ENCODE results near the gene PLCB1. TPM values are rescaled to one million over a fixed set of nuclear protein-coding genes. Genes with fewer than 3 reads are reported as not detected.

Gene PLCB1
- total RNA-seq, 2 experiments from 2014 or later: 0.63 to 1.5 TPM

- peaks cover 5% of the 10 kb centered on the region for H3K27me3 Mint-ChIP-seq (ENCODE audit: low read depth)
- H3K9me3 Mint-ChIP-seq (ENCODE audit: insufficient read depth): no peaks in the 10 kb centered on the region
- H3K27ac Mint-ChIP-seq: no peak overlapping the region
- POLR2A ChIA-PET: no interaction called here
- H3K36me3 Mint-ChIP-seq (ENCODE audit: low read depth): no peaks in the 10 kb centered on the region
- no peak for ATAC-seq
- CTCF ChIA-PET: no interaction called here
- no peak for DNase-seq
- H3K4me3 Mint-ChIP-seq: no peak overlapping the region
- H3K4me1 Mint-ChIP-seq (ENCODE audit: low read depth): no peaks in the 10 kb centered on the region
These were observed 14.4 kb upstream of the PLCB1 start for GRCh38 chr20:8117636-8118035.

- H3K27me3 Mint-ChIP-seq (ENCODE audit: low read depth): peaks cover 5% of the 10 kb centered on the region
- no peak for DNase-seq
- no peaks in the 10 kb centered on the region for H3K9me3 Mint-ChIP-seq (ENCODE audit: insufficient read depth)
- no peak overlapping the region for H3K4me3 Mint-ChIP-seq
- H3K4me1 Mint-ChIP-seq (ENCODE audit: low read depth): no peaks in the 10 kb centered on the region
- CTCF ChIA-PET: no interaction called here
- no peaks in the 10 kb centered on the region for H3K36me3 Mint-ChIP-seq (ENCODE audit: low read depth)
- no peak for ATAC-seq
- H3K27ac Mint-ChIP-seq: no peak overlapping the region
- POLR2A ChIA-PET: no interaction called here
These were observed 14.0 kb upstream of the PLCB1 start for GRCh38 chr20:8118039-8118438.

- Mint-ChIP-seq H3K4me1 (ENCODE audit: low read depth) (no peaks in the 10 kb centered on the region), H3K27ac (no peak overlapping the region), H3K9me3 (ENCODE audit: insufficient read depth) (no peaks in the 10 kb centered on the region), H3K36me3 (ENCODE audit: low read depth) (no peaks in the 10 kb centered on the region), H3K4me3 (no peak overlapping the region), H3K27me3 (ENCODE audit: low read depth) (peaks cover 5% of the 10 kb centered on the region)
- ChIA-PET POLR2A (no interaction called here), CTCF (no interaction called here)
- DNase-seq (no peak), ATAC-seq (no peak)
These were observed 13.3 kb upstream of the PLCB1 start for GRCh38 chr20:8118760-8119159.

- Mint-ChIP-seq H3K27ac (no peak overlapping the region), H3K4me3 (no peak overlapping the region), H3K9me3 (ENCODE audit: insufficient read depth) (no peaks in the 10 kb centered on the region), H3K4me1 (ENCODE audit: low read depth) (no peaks in the 10 kb centered on the region), H3K36me3 (ENCODE audit: low read depth) (no peaks in the 10 kb centered on the region), H3K27me3 (ENCODE audit: low read depth) (peaks cover 10% of the 10 kb centered on the region)
- CTCF ChIA-PET: interaction anchor here (0.6 kb wide), 1 partner anchor 77 kb away, joined by 3 read pairs; no protein-coding TSS in a partner anchor
- no peak for ATAC-seq
- POLR2A ChIA-PET: no interaction called here
- no peak for DNase-seq
These were observed 10.4 kb upstream of the PLCB1 start for GRCh38 chr20:8121666-8122065.

GRCh38 chr20:8124639-8125038 lies 7.4 kb upstream of the PLCB1 start:
- H3K27ac Mint-ChIP-seq: no peak overlapping the region
- CTCF ChIA-PET: interaction anchor here (4.2 kb wide), 1 partner anchor 598 kb away, joined by 21 read pairs; no protein-coding TSS in a partner anchor
- ATAC-seq: no peak
- peaks cover 17% of the 10 kb centered on the region for H3K27me3 Mint-ChIP-seq (ENCODE audit: low read depth)
- no peaks in the 10 kb centered on the region for H3K9me3 Mint-ChIP-seq (ENCODE audit: insufficient read depth)
- no peak overlapping the region for H3K4me3 Mint-ChIP-seq
- H3K4me1 Mint-ChIP-seq (ENCODE audit: low read depth): peaks cover 4% of the 10 kb centered on the region
- POLR2A ChIA-PET: no interaction called here
- DNase-seq: no peak
- H3K36me3 Mint-ChIP-seq (ENCODE audit: low read depth): no peaks in the 10 kb centered on the region

- ChIA-PET CTCF (interaction anchor here (0.8 to 4.2 kb wide), 3 partner anchors 189 to 596 kb away, joined by 3 to 21 read pairs (median 3); no protein-coding TSS in a partner anchor), POLR2A (no interaction called here)
- Mint-ChIP-seq H3K9me3 (ENCODE audit: insufficient read depth) (no peaks in the 10 kb centered on the region), H3K27ac (no peak overlapping the region), H3K4me3 (no peak overlapping the region), H3K36me3 (ENCODE audit: low read depth) (no peaks in the 10 kb centered on the region), H3K27me3 (ENCODE audit: low read depth) (peaks cover 22% of the 10 kb centered on the region), H3K4me1 (ENCODE audit: low read depth) (peaks cover 4% of the 10 kb centered on the region)
- no peak for DNase-seq
- ATAC-seq: no peak
These were observed 5.9 kb upstream of the PLCB1 start for GRCh38 chr20:8126181-8126580.

GRCh38 chr20:8126841-8127378 lies 5.2 kb upstream of the PLCB1 start:
- H3K4me1 Mint-ChIP-seq (ENCODE audit: low read depth): peaks cover 10% of the 10 kb centered on the region
- no peaks in the 10 kb centered on the region for H3K9me3 Mint-ChIP-seq (ENCODE audit: insufficient read depth)
- no peak overlapping the region for H3K27ac Mint-ChIP-seq
- ATAC-seq: no peak
- no peak overlapping the region for H3K4me3 Mint-ChIP-seq
- no peak for DNase-seq
- H3K27me3 Mint-ChIP-seq (ENCODE audit: low read depth): peaks cover 25% of the 10 kb centered on the region
- POLR2A ChIA-PET: no interaction called here
- H3K36me3 Mint-ChIP-seq (ENCODE audit: low read depth): no peaks in the 10 kb centered on the region
- CTCF ChIA-PET: interaction anchor here (0.7 to 4.2 kb wide), 6 partner anchors 81 to 595 kb away, joined by 3 to 21 read pairs (median 3); no protein-coding TSS in a partner anchor

- Mint-ChIP-seq H3K4me3 (no peak overlapping the region), H3K27me3 (ENCODE audit: low read depth) (peaks cover 25% of the 10 kb centered on the region), H3K27ac (no peak overlapping the region), H3K36me3 (ENCODE audit: low read depth) (no peaks in the 10 kb centered on the region), H3K9me3 (ENCODE audit: insufficient read depth) (no peaks in the 10 kb centered on the region), H3K4me1 (ENCODE audit: low read depth) (peaks cover 11% of the 10 kb centered on the region)
- POLR2A ChIA-PET: interaction anchor here (0.6 kb wide), 1 partner anchor 98 kb away, joined by 4 read pairs; no protein-coding TSS in a partner anchor
- CTCF ChIA-PET: interaction anchor here (0.7 to 4.2 kb wide), 6 partner anchors 82 to 595 kb away, joined by 3 to 21 read pairs (median 4); no protein-coding TSS in a partner anchor
- no peak for DNase-seq
- no peak for ATAC-seq
These were observed 4.4 kb upstream of the PLCB1 start for GRCh38 chr20:8127553-8128255.

- ChIA-PET CTCF (interaction anchor here (1.3 to 4.2 kb wide), 4 partner anchors 178 to 594 kb away, joined by 4 to 34 read pairs (median 14); no protein-coding TSS in a partner anchor), POLR2A (interaction anchor here (0.6 kb wide), 1 partner anchor 97 kb away, joined by 4 read pairs; no protein-coding TSS in a partner anchor)
- Mint-ChIP-seq H3K9me3 (ENCODE audit: insufficient read depth) (no peaks in the 10 kb centered on the region), H3K27ac (no peak overlapping the region), H3K4me1 (ENCODE audit: low read depth) (peaks cover 17% of the 10 kb centered on the region), H3K4me3 (no peak overlapping the region), H3K36me3 (ENCODE audit: low read depth) (no peaks in the 10 kb centered on the region), H3K27me3 (ENCODE audit: low read depth) (peaks cover 30% of the 10 kb centered on the region)
- DNase-seq: no peak
- ATAC-seq: no peak
These were observed 3.6 kb upstream of the PLCB1 start for GRCh38 chr20:8128291-8129060.

GRCh38 chr20:8129211-8129976 lies 2.7 kb upstream of the PLCB1 start:
- DNase-seq: no peak
- ChIA-PET POLR2A (no interaction called here), CTCF (interaction anchor here (1.4 to 3.5 kb wide), 2 partner anchors 260 to 592 kb away, joined by 7 to 34 read pairs; no protein-coding TSS in a partner anchor)
- Mint-ChIP-seq H3K4me1 (ENCODE audit: low read depth) (peaks cover 17% of the 10 kb centered on the region), H3K36me3 (ENCODE audit: low read depth) (no peaks in the 10 kb centered on the region), H3K4me3 (no peak overlapping the region), H3K9me3 (ENCODE audit: insufficient read depth) (no peaks in the 10 kb centered on the region), H3K27me3 (ENCODE audit: low read depth) (peaks cover 38% of the 10 kb centered on the region), H3K27ac (no peak overlapping the region)
- ATAC-seq: no peak

GRCh38 chr20:8130840-8131526 lies 1.1 kb upstream of the PLCB1 start:
- Mint-ChIP-seq H3K27ac (no peak overlapping the region), H3K36me3 (ENCODE audit: low read depth) (no peaks in the 10 kb centered on the region), H3K9me3 (ENCODE audit: insufficient read depth) (no peaks in the 10 kb centered on the region), H3K27me3 (ENCODE audit: low read depth) (peaks cover 44% of the 10 kb centered on the region), H3K4me1 (ENCODE audit: low read depth) (peaks cover 17% of the 10 kb centered on the region), H3K4me3 (no peak overlapping the region)
- ATAC-seq (no peak), DNase-seq (no peak)
- CTCF ChIA-PET: interaction anchor here (0.8 to 3.5 kb wide), 16 partner anchors 20 to 591 kb away, joined by 3 to 34 read pairs (median 4); no protein-coding TSS in a partner anchor
- POLR2A ChIA-PET: no interaction called here

Data from activated CD8-positive, alpha-beta T cell treated with anti-CD3 and anti-CD28 coated beads, Interleukin-2, amount 10 ng/mL, durations not matched to agents 7 days and 5 days (primary cell).